Activated CD4-positive, CD25-positive, alpha-beta regulatory T cell treated with anti-CD3 and anti-CD28 coated beads, Interleukin-2, amount 50 U/mL, for 72 hours (primary cell): ENCODE results near the gene LIPT1.
"Not testable (repeated sequence)": the region's sequence is repeated elsewhere in the genome, so short reads cannot be mapped to it uniquely, and the experiment has no call there.

ENCODE experiments used
- DNase-seq: peaks from one replicate; pipeline ENCODE4 v3.0.0; 2021

The LIPT1 gene

DNA sequence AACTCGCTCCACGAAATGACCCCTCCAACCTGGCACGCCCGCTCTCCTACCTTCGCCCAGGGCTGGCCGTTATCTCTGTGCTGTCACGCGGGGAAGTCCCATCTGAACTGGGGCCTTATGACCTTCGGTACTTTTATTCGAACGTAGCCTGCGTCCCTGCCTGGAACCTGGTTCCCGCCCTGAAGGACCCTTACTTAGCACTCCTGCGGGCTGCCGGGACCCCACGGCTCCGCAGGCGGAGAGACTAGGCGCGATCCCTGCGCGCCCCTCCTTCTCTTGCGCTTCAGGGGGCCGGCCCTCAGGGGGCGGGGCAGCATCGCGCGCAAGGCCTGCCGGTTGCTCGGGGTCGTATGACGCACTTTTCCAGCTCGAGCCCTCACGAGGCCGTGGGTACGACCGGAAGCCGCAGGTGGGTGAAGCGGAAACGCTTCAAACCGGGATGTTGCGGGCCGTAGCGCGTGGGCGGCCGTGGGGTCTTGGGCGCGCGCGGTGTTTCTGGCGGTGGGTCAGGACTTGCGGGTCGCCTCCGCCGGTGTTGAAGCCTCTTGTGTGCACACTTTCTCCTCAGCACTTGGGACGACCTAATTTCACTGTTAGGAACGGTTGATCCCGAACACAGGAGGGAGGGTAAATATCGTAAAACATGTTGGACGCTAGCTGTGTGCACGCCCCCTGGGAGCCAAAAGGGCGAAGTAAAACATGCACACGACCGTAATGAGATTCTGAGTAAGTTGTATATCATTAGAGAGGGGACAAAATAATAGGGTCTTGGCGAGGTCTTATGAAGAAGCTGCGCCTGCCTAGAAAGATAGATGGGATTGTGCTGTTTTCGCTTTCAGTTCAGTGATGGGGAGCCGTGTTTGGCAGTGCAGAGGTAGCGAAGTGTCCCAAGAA, at the start of gene LIPT1, which contains the start of gene TSGA10:
TSS of gene LIPT1 (plus strand) at position 325 of the 894 bp plus-strand sequence. CDS start 6,991 bp downstream, outside the sequence.
TSS of gene TSGA10 (minus strand) at position 300 of the 894 bp plus-strand sequence. CDS start 45,503 bp downstream, outside the sequence.
- DNase-seq = peak; percentile 89

- no peak for DNase-seq
These were observed 47.9 kb upstream of the LIPT1 start for GRCh38 chr2:99106913-99107312.

DNA sequence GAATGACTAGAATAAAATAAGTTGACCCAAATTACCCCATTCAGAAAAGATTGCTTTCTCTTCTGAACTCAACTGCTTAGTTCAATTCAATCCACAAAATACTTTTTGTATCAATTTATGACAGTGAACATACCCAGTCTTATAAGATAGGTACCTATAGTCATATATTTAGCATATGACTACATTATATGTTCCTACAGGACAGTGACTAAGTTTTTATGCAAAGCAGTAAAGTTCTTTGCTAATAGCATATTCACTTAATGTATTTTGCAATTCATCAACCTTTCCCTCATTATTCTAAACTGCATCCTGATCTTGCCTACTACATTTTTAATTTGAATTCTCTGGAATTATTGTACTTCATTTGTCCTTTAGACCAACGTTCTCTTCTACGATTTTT, 43.5 kb upstream of the LIPT1 start:
- DNase-seq = no peak

DNA sequence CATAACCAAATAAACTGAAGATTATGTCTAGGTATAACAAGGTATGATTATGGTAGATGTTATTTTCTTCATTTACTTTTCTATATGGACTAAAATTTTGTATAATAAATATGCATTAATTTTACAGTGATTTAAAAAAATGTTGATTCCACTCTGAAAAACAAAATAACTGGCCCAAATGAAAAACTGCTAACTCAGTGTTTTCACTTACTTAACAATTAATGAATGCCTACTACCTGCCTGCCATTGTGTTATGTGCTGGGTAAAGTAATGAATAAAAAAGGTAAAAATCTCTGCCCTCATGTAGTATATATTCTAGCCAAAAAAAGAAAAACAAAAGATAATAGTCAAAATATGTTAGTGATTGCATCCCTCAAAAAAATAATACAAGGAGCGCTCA, 42.8 kb upstream of the LIPT1 start:
- DNase-seq = no peak

GRCh38 chr2:99112617-99113016, 42.1 kb upstream of the LIPT1 start:
- DNase-seq = no peak

DNA sequence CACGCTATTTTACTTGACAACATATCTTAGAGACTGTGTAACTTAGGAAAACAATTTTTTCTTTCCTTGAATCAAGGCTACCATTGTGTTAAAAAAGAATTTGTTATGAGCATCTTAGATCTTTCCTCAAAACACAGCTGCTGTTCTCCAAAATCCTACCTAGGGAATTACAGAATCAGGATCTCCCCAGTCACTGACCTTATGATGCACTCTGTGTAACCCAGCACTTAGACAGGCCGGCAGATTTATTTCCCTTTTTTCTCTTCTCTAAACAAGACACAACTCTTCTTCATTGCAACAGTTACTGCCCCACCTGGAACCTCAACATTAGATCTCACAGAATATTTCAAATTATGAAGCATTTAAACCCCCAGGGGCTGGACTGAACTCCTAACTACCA, 26.8 kb upstream of the LIPT1 start:
- DNase-seq = no peak

DNA sequence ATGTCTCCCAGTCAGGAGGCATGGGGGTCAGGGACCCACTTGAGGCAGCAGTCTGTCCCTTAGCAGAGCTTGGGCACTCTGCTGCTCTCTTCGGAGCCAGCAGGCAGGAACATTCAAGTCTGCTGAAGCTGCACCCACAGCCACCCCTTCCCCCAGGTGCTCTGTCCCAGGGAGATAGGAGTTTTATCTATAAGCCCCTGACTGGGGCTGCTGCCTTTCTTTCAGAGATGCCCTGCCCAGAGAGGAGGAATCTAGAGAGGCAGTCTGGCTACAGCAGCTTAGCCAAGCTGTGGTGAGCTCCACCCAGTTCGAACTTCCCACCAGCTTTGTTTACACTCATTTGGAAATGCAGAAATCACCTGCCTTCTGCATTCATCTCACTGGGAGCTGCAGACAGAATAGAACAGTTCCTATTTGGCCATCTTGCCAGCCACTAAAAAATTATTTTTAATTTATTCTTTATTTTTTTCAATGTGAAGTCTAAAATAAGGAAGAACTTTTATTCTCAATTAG, 19.7 kb upstream of the LIPT1 start:
- not testable (repeated sequence) for DNase-seq

DNA sequence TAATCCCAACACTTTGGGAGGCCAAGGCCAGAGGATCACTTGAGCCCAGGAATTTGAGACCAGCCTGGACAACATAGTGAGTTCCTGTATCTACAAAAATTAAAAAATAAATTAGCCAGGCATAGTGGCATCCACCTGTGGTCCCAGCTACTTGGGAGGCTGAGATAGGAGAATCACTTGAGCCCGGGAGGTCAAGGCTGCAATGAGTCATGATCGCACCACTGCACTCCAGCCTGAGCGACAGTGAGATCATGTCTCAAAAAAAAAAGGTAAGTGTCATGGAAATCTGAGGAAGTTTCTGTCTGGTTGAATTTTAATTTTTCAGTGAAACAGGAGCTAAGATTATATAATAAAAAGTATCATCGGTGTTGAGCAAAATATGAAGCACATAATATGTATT, 15.8 kb upstream of the LIPT1 start:
- DNase-seq = no peak

DNA sequence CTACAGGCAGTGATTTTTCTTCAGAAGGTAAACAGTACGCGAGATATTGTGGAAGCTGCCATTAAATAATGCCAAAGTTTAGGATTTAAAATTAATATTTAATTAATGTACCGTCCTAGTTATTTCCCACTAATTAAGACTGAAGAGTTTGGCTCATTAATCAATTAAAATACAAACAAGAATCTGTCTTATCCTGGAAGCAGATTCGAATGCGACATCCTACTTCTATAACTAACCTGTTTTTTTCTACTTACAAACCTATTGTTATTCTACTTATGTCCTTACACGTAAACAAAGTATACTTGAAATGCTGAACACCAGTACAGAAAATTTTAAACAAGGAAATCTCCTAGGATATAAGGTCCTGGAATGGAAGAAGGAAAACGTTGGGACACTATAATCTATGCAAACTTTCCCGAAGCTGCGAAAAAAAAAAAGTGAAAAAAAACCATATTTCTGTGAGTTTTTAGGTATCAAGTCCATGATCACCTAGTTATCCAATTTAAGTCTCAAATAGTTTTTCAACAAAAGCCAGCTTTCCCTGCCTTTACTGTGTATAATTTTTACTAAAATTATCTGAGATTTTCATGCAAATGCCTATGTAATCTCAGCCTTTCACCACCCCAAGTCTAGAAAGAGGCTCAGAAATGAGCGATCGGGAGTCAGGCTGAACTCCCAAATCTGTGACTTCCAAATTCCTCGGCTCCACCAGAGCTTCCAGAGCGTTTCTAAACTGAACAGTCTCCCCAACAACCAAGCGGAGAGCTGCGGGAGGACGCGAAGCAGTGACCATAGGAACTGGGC, 14.5 kb upstream of the LIPT1 start:
- DNase-seq = no peak

DNA sequence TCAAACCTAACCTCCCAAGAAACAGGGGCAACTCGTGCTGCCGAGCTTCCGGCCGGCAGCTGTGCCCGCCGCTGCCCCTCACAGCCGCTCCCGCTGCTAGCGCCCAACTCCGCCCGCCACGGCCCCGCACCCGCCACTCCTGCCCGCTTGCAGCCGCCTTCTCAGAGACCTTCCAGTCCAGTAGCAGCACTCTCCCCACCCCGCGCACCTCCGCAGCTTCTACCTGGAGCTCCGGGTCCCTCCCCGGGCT, 14.0 kb upstream of the LIPT1 start:
- DNase-seq = no peak

DNA sequence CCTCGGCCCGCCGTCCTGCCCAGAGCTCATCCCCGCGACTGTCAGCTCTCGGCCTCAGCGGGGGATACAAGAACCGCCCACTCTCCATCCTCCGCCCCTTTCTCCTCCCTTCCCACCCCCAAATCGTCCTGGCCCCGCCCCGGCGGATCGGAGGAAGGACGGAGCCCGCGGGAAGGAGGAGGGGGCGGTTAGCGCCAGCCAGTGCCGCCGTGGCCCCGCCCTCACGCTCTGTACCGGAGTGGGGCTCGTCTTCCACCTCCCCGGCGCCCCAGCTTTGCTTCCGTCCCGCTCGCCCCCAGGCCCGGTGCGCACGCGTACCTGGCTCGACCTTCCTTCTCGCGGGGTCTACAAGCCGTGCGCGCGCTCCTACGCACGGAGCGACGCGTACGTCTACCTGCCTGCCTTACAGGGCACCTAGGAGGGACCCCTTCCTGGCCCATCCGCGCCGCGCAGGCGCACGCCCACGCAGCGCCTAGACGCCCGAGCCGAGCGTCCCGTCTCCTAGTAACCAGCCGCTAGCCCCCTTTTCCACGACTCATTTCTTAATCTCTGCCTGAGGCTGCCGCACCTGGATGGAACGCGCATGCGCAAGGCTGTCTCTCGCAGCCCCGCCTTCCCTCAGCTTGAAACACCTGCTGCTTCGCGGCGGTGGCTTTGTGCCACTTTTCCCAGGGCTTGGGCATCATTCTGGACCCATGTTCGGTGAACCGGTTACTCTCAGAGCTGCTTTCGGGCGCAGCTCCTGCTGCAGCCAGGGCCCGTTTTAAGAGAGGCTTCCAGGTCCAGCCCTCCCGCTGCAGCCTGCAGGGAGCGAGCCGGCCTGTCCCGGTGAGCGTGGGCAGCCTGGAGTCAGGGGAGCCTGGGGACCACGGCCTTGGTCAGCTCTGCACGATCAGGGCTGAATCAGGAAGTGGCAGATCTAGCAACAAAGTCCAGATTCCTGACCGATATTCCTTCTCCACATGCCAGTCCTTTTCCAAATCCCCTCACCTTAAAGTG, 13.4 kb upstream of the LIPT1 start, which contains the start of gene C2orf15:
TSS of gene C2orf15 (plus strand) at position 598 of the 999 bp plus-strand sequence. CDS start 8,852 bp downstream, outside the sequence.
- DNase-seq = peak; percentile 96

DNA sequence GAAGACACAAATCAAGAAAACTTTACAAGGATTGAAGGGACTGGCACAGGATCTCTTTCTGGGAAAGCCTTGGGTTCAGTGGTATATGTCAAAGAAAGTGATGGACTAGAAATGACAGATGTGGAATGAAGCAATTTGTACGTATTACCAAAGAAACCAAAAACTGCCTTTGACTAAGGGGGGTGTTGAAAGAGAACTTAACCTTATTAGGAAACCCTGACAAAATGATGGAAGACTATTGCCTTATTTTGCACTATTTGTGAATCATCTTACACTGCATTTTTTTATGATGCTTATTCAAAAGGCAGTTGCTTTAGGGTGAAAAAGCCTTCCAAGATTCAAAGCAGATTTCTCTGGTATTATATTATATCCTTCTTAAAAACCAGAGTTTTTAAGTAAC, 4.1 kb upstream of the LIPT1 start:
- no peak for DNase-seq

- no peak for DNase-seq
These were observed 2.4 kb upstream of the LIPT1 start for GRCh38 chr2:99152199-99152895.

- no peak for DNase-seq
These were observed 704 bp upstream of the LIPT1 start for GRCh38 chr2:99153921-99154604.

DNA sequence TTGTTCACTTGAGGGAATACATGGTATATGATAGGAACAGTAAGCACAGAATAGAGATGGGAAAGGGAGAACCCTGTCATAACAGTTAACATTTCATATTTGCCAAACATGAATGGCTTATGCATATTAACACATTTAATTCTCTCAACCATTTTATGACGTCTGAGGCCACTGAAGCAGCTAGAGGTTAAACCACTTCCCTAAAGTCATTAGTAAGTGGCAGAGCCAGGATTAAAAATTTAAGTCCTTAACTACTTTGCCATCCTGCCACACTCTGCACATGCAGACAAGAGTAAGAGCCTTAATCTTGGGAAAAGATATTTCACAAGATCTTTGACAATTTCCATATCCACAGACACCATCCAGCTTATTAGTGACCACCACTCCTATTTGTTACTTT, 2.1 kb downstream of the LIPT1 start:
- DNase-seq = no peak

GRCh38 chr2:99158599-99158998, 3.8 kb downstream of the LIPT1 start:
- no peak for DNase-seq

DNA sequence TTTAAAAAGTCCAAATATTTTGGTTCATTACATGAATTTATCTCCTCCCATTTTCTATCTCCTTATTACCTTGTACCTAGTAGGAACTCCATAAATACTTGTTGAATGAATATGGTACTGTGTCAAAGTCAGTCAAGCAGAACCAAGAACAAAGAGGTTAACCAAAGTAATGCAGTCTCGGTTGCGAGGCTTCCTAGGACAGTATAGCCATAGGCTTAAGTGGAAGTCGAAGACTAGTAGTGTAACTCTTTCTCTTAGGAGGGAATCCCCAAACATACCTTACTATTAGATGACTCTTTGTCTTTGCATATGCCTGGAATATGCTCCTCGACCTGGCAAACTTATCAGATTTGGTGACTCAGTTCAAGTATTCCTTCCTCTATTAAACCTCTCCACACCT, 4.8 kb downstream of the LIPT1 start:
- DNase-seq = no peak

GRCh38 chr2:99166218-99166617, 11.5 kb downstream of the LIPT1 start:
- DNase-seq = no peak

- DNase-seq = no peak
These were observed 14.8 kb downstream of the LIPT1 start for GRCh38 chr2:99169534-99169933.

GRCh38 chr2:99171377-99172140, 16.8 kb downstream of the LIPT1 start:
- no peak for DNase-seq
